K562 (cell line): Measurements from ENCODE around the gene RXRB. TPM values are rescaled to one million over a fixed set of nuclear protein-coding genes. Genes with fewer than 3 reads are reported as not detected.

Experiments used
- BCLAF1 ChIP-seq, 2 experiments: fragments of 450-650 bp in 1 of 2; IDR thresholded peaks; 2 replicates each; pipeline ENCODE4 v1.6.1; 2011 to 2017; ENCODE audit warnings: low read depth in 2 of 2, antibody characterized with exemption in 1 of 2, borderline replicate concordance in 1 of 2, low read length in 1 of 2, mild to moderate bottlenecking in 1 of 2, mixed read lengths in 1 of 2; ENCODE audit not compliant: control insufficient read depth in 1 of 2
- CCAR2 ChIP-seq: fragments of 200-400 bp; formaldehyde crosslinking; IDR thresholded peaks from 2 replicates; pipeline ENCODE4 v1.6.1; 2017; ENCODE audit warnings: mild to moderate bottlenecking, low read depth, low read length
- CREM ChIP-seq: IDR thresholded peaks from 2 replicates; pipeline ENCODE4 v1.6.1; 2014; ENCODE audit warnings: antibody characterized with exemption, low read depth
- CUX1 ChIP-seq: fragments of 200-800 bp; sonication (Bioruptor generic); IDR thresholded peaks from 2 replicates; pipeline ENCODE4 v1.6.1; 2016; ENCODE audit warnings: missing genetic modification characterization, missing compliant biosample characterization
- ELF1 ChIP-seq: fragments of 200-800 bp; sonication (Bioruptor generic); IDR thresholded peaks from 2 replicates; pipeline ENCODE4 v1.6.1; 2016; ENCODE audit warnings: missing genetic modification characterization, missing compliant biosample characterization
- ESRRA ChIP-seq: fragments of 450-650 bp; IDR thresholded peaks from 2 replicates; pipeline ENCODE4 v1.6.1; 2014; ENCODE audit warnings: low read depth, mild to moderate bottlenecking, moderate library complexity, borderline replicate concordance
- JUNB ChIP-seq: fragments of 450-650 bp; formaldehyde crosslinking; conservative IDR thresholded peaks from 2 replicates; pipeline ENCODE4 v1.4.0; 2020; ENCODE audit warnings: mild to moderate bottlenecking
- NCOR1 ChIP-seq: fragments of 450-650 bp; IDR thresholded peaks from 2 replicates; pipeline ENCODE4 v1.6.1; 2016; ENCODE audit warnings: mild to moderate bottlenecking, moderate library complexity
- PHF21A ChIP-seq: fragments of 450-650 bp; IDR thresholded peaks from 2 replicates; pipeline ENCODE4 v1.6.1; 2017; ENCODE audit warnings: low read depth, borderline replicate concordance
- SIN3A ChIP-seq, 2 experiments: fragments of 150-350 bp in 1 of 2; IDR thresholded peaks; 2 replicates each; pipeline ENCODE4 v1.6.1; 2011 to 2016; ENCODE audit warnings: borderline replicate concordance in 2 of 2, low read depth in 2 of 2, low read length in 2 of 2, mild to moderate bottlenecking in 2 of 2, moderate library complexity in 2 of 2; ENCODE audit not compliant: control insufficient read depth in 1 of 2
- SRSF1 ChIP-seq: fragments of 200-400 bp; formaldehyde crosslinking; IDR thresholded peaks from 2 replicates; pipeline ENCODE4 v1.6.1; 2017; ENCODE audit warnings: mild to moderate bottlenecking, low read depth, low read length, moderate library complexity
- SRSF7 ChIP-seq: fragments of 200-400 bp; formaldehyde crosslinking; optimal IDR thresholded peaks from 2 replicates; pipeline ENCODE3; 2017; ENCODE audit warnings: mild to moderate bottlenecking, low read depth, low read length
- ZBTB12 ChIP-seq: fragments of 250-450 bp; sonication (Bioruptor Pico); IDR thresholded peaks from 2 replicates; pipeline ENCODE4 v1.4.0; 2020
- ZBTB7A ChIP-seq: IDR thresholded peaks from 2 replicates; pipeline ENCODE4 v1.6.1; 2011; ENCODE audit warnings: low read depth, mild to moderate bottlenecking, low read length, moderate library complexity, borderline replicate concordance; ENCODE audit not compliant: control insufficient read depth
- ZNF232 ChIP-seq: sonication (generic); formaldehyde crosslinking; IDR thresholded peaks from 2 replicates; pipeline ENCODE4 v1.8.0; 2022; ENCODE audit warnings: mild to moderate bottlenecking, missing genetic modification reagents
- ZNF445 ChIP-seq: fragments of 250-450 bp; sonication (Bioruptor Pico); IDR thresholded peaks from 2 replicates; pipeline ENCODE4 v1.4.0; 2020; ENCODE audit warnings: low read depth, mild to moderate bottlenecking, moderate library complexity
- polyA plus RNA-seq, 8 experiments: library from polyadenylated mRNA; depleted of rRNA in 4 of 8; stranded (reverse) in 5 of 8; unstranded in 3 of 8; fragments of >200 nt; fragmentation: Nextera tagmentation in 2 of 8; fragmentation: Illumina TruSeq in 1 of 8; extraction: Ambion mirVana in 2 of 8; extraction: Trizol in 1 of 8; gene quantifications; 2 replicates each; pipeline versions ENCODE4 v1.2.1 to v1.2.3, GENCODE V29; 2011 to 2014; ENCODE audit warnings: inconsistent platforms in 1 of 8, missing spikeins in 1 of 8
- total RNA-seq, 7 experiments: library from RNA; depleted of rRNA in 6 of 7; stranded (reverse); fragments of >200 nt in 6 of 7; fragmentation: Illumina TruSeq in 2 of 7; extraction: Trizol in 2 of 7; gene quantifications; 2 replicates each; pipeline versions ENCODE4 v1.2.1 to v1.2.3, GENCODE V29; 2011 to 2021; ENCODE audit warnings: low replicate concordance in 1 of 7

Gene RXRB
- total and polyA plus RNA-seq, 9 of the 15 experiments (the other 6 are each of a cell fraction or from before 2014, with no cell fraction given), result 0.76 to 35.5 (median 18.4) TPM

- TF ChIP-seq CCAR2, result no peak
- TF ChIP-seq ZNF445 (CRISPR knock-in tag), result no peak
- no peak for TF ChIP-seq PHF21A
- no peak for TF ChIP-seq ELF1 (tag)
- TF ChIP-seq SRSF1, result no peak
- TF ChIP-seq BCLAF1 (IDR thresholded peaks at IDR 0.05; ENCODE audit: borderline replicate concordance in 1 of 2, control insufficient read depth in 1 of 2, low read depth in 2 of 2, low read length in 1 of 2), result no peak
- TF ChIP-seq SRSF7, result no peak
- no peak for TF ChIP-seq ZBTB12 (CRISPR knock-in tag)
- no peak for TF ChIP-seq JUNB (CRISPR knock-in tag)
- peak; percentile 49; the same call in 1 of the 2 replicates for TF ChIP-seq ZBTB7A
- peak in 1 of 2 experiments; percentile 49; a peak in 1 of 4 replicates for TF ChIP-seq SIN3A (IDR thresholded peaks at IDR 0.05; ENCODE audit: borderline replicate concordance in 2 of 2, control insufficient read depth in 1 of 2, low read depth in 2 of 2, low read length in 2 of 2)
- TF ChIP-seq CREM, result peak; percentile 31; the same call in 1 of the 2 replicates
- no peak for TF ChIP-seq ZNF232 (CRISPR knock-in tag)
- peak; percentile 34; the same call in 1 of the 2 replicates for TF ChIP-seq ESRRA
- no peak for TF ChIP-seq CUX1 (CRISPR knock-in tag)
- TF ChIP-seq NCOR1, result no peak
Measured at GRCh38 chr6:33205191-33206026, 4.9 kb upstream of the RXRB start (continued).
